GM18858 (cell line): ENCODE measurements around the gene ADAMTSL3.
"Not testable (repeated sequence)": the region's sequence is repeated elsewhere in the genome, so short reads cannot be mapped to it uniquely, and the experiment has no call there.

ENCODE experiments used
- ATAC-seq: cut with Tn5 transposase; IDR thresholded peaks from one replicate; pipeline ENCODE4 v1.9.1; 2021; ENCODE audit not compliant: unreplicated experiment

The ADAMTSL3 gene

DNA sequence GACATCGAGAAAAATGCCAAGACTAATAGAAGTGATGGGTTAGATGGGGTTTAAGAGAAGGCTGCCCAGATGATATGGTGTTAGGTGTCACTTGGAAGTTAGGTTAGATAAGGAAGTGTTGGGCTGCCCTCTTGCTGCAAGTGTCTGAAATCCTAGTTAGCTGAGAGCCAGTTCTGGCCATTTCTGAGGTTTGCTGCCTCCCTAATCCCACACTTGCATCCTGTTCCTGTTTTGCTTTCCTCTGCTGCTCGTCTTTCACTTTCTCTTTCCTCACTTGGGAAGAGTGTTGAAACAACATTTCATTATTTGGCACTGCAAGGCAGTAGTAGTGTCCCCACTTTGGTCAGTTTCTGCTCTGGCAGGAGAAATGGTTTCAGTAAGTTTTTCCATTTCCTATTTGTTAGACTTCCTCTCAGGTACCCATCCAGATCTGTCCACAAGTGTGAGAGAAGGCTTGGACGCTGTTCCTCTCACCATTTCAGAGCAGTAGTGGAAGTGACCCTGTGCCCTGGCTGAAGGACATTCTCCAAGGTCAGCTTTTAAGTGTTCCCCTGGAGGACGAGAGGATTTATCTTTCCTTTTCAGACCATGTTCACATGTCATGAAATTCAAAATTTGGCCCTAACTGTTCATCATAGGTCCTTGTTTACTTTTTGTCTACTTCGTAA, 93.3 kb downstream of the ADAMTSL3 start:
- ATAC-seq: no peak

DNA sequence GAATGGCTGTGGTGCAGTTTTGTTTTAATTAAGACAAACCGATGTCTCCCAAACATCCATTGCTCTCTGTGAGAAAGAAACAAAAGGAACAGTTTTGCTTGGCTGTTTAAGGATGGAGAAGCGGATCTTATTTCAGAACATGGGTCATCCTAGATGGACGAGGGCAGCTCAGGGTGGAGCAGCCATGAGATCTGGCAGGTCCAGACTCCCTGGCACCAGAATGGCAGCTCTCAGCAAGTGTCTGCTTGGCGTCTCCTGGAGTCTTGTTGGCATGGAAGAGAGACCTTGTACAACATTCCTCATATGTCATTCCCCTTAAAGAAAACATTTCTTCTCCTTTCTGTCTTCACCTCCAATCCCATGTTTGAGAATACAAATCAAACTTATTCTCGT, 93.8 kb downstream of the ADAMTSL3 start:
- ATAC-seq: no peak

DNA sequence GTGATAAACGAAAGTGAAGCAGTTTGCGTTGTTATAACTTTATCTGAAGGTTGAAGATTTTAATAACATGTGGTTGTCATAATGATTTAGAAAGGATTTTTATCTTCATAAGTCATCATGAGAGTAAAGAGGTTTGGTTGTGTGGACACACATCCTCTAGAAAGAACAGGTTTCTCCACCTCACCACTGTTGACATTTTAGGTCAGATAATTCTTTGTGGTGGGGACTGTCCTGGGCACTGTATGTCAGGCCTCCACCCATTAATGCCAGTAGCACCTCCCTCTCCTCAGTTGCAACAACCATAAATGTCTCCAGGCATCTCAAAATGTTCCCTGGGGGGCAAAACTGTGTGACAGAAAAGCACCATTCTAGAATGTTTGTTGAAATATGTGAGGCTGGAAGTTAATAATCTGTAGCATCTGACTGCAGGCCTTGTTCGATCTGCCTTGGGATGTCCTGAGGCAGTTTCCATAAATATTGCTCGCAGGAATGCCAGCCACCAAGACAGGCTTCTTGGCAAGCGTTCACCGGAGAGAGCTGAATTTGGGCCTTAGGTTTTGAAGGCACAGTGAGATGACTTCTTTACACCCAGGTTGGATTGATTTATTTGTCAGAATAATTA, 100.1 kb downstream of the ADAMTSL3 start:
- ATAC-seq: no peak

DNA sequence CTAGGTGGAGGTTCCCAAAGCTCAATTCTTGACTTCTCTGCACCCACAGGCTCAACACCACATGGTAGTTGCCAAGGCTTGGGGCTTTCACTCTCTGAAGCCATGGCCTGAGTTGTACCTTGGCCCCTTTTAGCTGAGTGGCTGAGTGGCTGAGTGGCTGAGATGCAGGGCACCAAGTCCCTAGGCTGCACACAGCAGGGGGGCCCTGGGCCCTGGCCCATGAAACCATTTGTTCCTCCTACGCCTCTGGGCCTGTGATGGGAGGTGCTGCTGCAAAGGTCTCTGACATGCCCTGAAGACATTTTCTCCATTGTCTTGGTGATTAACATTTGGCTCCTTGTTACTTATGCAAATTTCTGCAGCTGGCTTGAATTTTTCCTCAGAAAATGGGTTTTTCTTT, 103.4 kb downstream of the ADAMTSL3 start:
- not testable (repeated sequence) for ATAC-seq

DNA sequence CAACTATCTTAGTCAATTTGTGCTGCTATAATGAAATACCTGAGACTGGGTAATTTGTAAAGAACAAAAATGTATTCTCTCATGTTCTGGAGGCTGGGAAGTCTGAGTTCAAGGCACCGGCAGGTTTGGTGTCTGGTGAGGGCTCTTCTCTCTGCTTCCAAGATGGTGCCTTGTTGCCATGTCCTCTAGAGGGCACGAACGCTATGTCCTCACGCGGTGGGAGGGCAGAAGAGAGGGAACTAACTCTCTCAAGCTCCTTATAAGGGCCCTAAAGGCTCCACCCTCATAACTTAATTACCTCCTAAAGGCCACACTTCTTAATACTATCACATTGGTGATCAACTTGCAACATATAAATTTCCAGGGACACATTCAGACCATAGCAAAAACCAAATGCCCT, 108.4 kb downstream of the ADAMTSL3 start:
- ATAC-seq: no peak

DNA sequence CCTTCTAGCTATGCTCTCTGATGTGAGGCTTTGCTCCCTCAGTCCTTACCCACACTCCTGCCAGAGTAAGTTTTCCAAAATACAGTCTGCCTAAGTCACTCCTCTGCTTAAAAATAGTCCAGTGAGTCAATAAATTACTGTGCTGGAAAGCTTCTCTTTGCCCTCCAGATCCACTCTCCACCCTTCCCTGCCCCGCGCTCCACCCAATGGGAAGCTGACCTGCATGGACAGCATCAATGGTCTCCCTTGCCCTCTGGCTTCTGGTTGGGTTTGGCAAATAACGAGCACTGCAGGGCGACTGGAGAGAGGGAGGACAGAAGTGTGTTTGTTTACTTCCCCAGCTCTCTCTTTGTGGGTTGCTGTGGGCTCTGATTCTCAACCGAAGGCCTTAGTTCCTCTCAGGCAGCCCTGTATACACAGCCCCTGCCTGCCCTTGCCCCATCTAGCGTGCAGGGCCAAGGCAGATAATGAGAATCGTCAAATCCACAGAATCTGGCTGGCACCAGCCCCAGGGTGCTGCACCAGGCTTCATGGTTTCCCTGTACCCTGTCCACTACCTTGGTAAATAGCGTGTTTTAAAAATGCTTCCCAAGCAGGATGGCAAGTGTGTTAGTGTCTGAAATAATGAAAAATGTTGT, 110.4 kb downstream of the ADAMTSL3 start:
- ATAC-seq: no peak

DNA sequence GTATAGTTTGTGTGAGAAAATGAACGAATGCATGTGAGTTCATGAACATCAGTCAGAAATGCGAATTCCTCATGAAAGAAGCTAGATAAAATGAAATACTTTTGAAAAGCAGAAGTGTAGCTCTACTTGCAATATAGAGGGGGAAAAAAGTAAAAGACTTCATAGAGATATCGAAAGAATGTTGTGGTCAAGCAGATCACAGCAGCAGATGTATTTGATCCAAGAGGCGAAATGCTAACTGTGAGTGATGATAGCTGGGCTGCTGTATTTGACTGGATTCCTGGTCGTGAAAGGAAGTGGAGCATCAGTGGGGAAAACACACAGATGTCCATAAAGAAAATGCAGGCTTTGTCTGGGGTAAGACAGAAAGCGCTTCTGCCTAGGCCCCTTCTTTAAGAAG, 112.4 kb downstream of the ADAMTSL3 start:
- ATAC-seq: no peak

DNA sequence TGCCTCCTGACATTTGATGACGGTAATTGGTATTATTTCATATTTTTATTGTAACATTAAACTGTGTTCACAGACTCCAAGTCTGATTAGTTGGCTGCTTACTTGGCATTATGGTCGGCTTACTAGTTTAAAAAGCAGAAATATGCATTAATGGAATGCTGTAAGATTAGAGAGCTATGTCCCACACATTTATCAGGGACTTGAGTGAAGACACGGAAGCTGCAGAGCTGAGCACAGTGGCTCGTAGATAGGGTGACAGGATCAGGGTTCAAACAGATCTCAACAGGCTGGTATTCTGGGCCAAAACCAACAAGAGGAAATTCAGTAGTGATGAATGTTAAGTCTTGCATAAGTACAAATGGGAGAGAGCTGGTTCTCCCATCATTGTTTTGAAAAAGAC, 113.8 kb downstream of the ADAMTSL3 start:
- ATAC-seq: no peak

DNA sequence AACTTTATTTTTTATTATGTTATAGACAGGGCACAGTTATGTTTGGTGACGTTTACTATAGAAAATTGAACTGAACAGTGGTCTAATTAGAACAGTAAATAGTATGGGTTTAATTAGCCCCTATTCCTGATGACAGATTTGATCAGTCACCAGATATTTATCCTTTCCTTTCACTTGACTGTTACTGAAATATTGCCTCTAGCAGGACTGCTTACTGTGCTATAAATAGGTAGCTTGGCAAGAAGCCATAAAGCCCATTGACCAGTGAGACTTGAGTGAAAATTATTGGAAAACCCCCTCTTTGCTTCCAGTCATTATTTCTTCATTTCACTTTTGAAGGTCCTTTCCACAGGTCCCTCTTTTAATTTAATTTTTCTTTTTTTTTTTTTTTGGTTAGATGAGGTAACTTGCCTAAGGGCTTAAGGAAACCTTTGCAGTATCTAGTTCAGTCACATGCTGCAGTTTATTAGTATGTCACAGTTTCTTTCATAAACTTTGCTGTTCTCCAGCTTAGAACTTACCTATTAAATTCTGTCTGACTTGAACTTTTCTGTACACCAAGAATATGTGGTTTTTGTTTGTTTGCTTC, 115.6 kb downstream of the ADAMTSL3 start:
- no peak for ATAC-seq

DNA sequence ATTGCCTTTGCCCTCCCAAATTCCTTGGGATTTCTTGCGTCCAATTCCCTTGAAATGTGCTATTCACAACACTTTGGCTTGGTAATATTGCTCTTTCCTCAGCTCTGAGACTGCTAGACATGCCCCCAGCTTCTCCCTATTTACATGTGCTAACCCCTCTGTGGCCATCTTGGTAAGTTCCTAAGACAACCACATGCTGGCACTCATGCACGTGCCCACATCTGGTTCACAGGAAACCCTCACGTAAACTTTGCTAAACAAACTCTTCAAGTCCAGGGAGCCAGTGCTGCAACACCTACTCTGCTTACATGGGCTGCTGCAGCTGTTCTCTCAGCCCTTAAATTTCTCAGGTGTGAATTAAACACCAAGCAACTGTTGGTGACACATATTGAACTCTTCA, 121.8 kb downstream of the ADAMTSL3 start:
- ATAC-seq: no peak

DNA sequence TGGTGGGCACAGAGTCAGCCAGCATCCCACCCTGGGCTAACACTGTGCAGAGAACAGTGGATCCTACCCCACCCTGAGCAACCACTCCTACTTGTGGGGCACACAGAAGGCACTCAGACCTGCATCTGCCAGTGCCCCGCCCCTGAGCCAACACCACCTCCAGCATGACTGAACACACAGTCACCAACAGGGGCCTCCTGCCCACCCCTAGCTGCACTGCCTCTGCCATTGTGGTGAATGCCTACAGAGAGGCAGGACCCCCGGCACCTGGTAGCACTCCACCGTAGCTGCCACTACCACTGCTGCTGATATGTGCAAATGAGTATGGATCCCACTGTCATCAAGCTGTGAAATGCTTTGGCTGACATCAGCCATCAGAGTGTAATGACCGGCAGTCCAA, 123.1 kb downstream of the ADAMTSL3 start:
- ATAC-seq: no peak

DNA sequence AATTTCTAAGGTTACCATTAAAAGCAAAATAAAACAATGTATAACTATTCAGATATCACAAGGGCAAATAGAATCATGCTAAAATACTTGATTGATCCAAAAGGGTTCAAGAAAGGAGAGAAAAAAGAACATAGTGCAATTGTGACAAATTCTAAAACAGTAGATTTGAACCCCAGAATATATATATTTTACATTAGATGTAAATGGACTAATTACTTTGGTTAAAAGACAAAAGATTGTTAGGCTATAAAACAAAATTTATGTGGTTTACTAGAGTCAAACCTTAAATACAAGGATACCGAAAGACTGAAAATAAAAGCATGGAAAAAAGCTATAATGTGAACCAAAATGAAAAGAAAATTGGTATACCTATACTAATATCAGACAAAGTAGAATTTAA, 129.3 kb downstream of the ADAMTSL3 start:
- ATAC-seq: no peak

DNA sequence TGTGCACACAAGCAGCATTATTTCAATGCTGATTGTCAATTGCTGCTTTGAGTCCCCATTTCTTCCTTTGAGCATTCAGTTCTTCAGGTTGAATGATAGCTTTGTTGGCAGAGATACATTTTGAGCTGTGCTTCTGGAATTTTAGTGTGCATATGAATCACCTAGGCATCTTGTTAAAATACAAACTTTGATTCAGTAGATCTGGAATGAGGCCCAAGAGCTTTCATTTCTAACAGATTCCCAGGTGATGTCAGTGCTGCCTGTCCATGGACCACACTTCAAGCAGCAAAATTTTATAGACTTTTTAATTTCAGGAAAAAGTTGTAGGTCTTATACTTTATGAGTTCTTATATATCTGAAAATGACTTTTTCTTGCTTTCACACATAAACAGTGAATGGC, 131.1 kb downstream of the ADAMTSL3 start:
- no peak for ATAC-seq

DNA sequence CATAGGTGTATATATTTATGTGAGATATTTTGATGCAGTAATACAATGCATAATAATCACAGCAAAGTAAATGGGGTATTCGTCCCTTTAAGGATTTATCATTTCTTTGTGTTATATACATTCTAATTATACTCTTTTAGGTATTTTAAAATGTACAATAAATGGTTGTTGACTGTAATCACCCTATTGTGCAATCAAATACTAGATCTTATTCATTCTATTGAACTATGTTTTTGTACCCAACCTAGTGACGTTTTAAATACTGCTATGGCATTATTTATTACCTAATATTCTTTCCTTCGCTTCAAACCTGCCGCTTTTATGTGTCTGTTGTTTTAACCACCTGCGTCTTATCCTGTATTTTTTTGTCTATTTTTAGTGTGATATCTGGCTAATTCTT, 132.4 kb downstream of the ADAMTSL3 start:
- ATAC-seq: no peak

DNA sequence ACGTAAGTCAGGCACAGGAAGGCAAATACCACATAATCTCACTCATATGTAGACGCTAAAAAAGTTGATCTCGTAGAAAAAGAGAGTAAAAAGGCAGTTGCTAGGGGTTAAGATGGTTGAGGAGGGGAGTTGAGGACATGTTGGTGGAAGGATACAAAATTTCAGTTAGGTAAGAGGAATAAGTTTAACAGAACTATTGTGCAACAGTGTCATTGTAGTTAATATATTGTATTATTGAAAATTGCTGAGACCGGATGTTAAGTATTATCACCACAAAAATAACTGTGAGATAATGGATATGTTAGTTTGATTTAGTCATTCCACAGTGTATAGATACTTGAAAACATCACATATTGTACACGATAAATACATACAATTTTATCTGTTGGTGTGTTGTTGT, 139.1 kb downstream of the ADAMTSL3 start:
- no peak for ATAC-seq

DNA sequence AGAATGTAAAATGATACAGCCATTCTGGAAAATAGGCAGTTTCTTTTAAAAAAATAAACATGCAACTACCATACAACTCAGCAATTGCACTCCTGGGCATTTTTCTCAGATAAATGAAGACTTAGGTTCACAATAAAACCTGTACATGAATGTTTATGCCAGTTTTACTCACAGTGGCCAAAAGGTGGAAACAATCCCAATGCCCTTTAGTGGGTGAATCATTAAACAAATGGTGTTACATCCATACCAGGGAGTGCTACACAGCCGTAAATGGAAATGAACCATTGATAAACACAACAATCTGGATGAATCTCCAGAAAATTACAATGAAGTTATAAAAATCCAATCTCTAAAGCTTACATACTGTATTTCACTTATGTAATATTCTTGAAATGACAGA, 140.3 kb downstream of the ADAMTSL3 start:
- ATAC-seq: no peak

DNA sequence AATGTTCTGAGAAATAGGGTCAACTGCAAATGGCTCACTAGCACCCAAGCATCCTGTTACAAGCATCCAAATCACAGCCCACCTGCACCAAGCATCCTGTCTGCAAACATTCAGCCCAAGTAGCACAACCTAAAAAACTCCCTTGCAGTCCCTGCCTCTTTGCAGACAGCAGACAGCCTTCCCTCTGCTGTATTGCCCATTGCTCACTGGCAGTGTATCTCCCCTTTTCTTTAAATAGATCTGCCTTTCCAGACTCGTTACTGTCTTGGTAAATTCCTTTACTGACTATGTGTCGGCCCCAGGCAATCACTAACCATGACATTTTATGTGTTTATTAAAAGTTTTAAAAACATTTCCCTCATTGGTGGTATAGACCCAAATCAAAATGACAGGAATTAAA, 155.4 kb downstream of the ADAMTSL3 start:
- ATAC-seq: no peak

DNA sequence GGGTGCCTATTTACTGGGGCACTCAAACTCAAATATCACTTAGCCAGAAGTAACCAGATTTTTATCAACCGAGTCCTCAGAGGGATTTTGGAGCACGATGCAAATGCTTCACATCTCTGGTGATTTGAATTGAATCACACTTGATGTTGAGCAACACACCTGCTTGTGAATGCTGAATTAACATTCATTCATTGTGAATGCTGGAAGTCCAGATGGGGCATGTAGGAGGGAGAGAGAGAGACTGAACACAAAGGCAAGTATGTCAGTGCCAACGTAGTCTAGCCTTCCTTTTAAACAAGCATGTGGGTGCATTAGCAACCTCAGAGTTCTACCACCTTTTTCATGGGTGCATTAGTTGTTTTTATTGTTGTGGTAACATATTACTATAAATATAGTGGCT, 156.2 kb downstream of the ADAMTSL3 start:
- no peak for ATAC-seq

DNA sequence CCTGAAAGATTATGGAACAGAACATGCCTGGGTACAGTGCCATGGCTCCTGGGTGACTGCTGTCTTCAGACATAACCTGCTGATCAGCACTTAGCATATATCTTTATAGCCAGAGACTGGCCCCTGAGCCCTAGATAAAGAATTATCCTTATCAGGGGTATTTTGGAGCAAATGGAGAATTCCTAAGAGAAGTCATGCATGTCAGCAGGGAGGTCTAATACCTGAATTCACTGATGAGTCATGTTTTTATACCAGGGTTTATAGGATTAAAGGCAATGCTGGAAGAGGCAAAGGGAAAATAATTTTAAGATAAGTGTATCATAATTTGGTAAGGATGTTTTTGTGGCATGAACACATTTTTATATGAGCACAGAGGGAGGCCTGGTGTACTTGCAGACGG, 159.8 kb downstream of the ADAMTSL3 start:
- ATAC-seq: no peak

DNA sequence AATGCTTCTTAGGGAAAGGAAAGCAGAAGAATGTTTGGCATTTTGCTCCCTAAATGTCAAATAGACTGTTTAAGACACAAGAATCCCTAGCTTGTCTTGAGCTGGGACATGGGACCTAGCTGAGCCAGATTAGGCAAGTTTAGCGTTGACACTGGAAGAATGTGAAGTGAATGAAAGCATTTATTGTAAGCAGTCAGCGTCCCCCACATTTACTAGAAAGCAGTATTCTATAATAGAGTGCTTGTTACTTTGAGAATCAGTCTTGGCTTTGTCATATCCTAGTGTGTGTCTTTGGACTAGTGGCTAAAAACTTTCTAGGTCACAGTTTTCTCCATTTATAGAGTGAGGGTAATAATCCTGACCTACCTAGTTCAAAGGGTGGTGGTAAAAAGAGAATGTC, 161.6 kb downstream of the ADAMTSL3 start:
- no peak for ATAC-seq

DNA sequence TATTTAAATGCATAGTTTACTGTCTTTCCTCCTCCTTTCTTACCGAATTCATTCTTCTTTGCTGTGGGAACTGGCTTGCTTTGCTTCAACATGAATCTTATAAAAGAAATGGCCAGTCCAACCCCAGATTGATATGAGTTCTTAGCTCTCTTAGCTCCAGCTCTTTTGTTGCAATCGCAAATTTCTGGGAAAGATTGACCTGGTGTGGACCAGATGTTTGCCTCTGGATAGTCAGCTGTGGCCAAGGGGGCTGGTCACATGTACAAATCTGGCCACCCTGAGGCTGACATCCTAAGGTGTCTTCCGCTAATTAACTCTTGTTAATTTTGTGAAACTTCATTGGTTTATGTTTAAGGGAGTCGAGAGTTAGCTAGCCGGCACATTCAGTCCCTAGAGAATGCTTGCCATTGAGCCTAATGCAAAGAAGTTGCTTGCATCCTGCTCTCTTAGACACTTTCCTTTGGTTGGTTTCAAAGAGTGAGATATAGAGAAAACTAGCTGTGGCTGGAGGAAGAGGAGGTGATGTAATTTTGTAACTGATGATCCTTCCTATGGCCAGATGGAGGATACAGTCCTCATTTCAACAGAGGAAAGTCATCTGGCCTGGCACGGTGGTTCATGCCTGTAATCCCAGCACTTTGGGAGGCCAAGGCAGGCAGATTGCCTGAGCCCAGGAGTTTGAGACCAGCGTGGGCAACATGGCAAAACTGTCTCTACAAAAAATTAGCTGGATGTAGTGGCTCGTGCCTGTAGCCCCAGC, 162.4 kb downstream of the ADAMTSL3 start:
- ATAC-seq: no peak

DNA sequence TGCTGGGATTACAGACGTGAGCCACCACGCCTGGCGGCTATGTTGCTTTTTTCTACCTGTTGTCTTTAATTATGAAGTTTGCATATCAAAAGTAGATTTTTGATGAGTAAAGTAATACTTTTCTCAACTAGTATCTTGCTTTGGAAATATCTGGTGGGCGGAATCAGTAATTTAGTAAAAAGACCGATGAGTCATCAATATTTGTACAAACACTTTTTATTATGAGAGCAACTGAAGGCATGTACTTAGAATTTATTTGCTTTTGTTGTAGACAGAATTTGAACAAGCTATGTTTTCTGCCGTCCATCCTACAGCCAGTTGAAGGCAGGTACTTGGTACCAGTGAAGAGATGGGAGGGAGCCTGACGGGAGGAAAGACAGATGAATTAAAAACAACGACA, 164.7 kb downstream of the ADAMTSL3 start:
- ATAC-seq: no peak
